NCI-H82 (cell line): Measurements from ENCODE around the gene LTBP1.

Experiments
- DNase-seq: peaks from one replicate; lab custom pipeline; 2025; lab: John Stamatoyannopoulos, UW

LTBP1 gene

GRCh38 chr2:33316328-33316727, 369.6 kb downstream of the LTBP1 start:
- DNase-seq: no peak

- no peak for DNase-seq
Observed at GRCh38 chr2:33317369-33318007, 370.7 kb downstream of the LTBP1 start.

GRCh38 chr2:33318456-33318855, 371.7 kb downstream of the LTBP1 start:
- DNase-seq: no peak

- no peak for DNase-seq
Observed at GRCh38 chr2:33320573-33320972, 373.8 kb downstream of the LTBP1 start.

- DNase-seq: no peak
Observed at GRCh38 chr2:33321236-33321771, 374.6 kb downstream of the LTBP1 start.

- peak; percentile 21 for DNase-seq
Observed at GRCh38 chr2:33321876-33322483, 375.2 kb downstream of the LTBP1 start.

GRCh38 chr2:33322612-33323011, 375.9 kb downstream of the LTBP1 start:
- peak; percentile 62 for DNase-seq

- DNase-seq: no peak
Observed at GRCh38 chr2:33323957-33324356, 377.2 kb downstream of the LTBP1 start.

GRCh38 chr2:33326100-33326499, 379.3 kb downstream of the LTBP1 start:
- DNase-seq: no peak

- DNase-seq: no peak
Observed at GRCh38 chr2:33333433-33333832, 386.7 kb downstream of the LTBP1 start.

- no peak for DNase-seq
Observed at GRCh38 chr2:33334083-33334482, 387.3 kb downstream of the LTBP1 start.

- no peak for DNase-seq
Observed at GRCh38 chr2:33335516-33335915, 388.8 kb downstream of the LTBP1 start.

GRCh38 chr2:33336036-33336625, 389.4 kb downstream of the LTBP1 start:
- DNase-seq: no peak

- no peak for DNase-seq
Observed at GRCh38 chr2:33337385-33337960, 390.7 kb downstream of the LTBP1 start.

- DNase-seq: no peak
Observed at GRCh38 chr2:33337981-33338380, 391.2 kb downstream of the LTBP1 start.

- DNase-seq: no peak
Observed at GRCh38 chr2:33339269-33339668, 392.5 kb downstream of the LTBP1 start.

GRCh38 chr2:33340280-33340679, 393.5 kb downstream of the LTBP1 start:
- DNase-seq: no peak

- no peak for DNase-seq
Observed at GRCh38 chr2:33342171-33342570, 395.4 kb downstream of the LTBP1 start.

GRCh38 chr2:33342705-33343104, 396.0 kb downstream of the LTBP1 start:
- DNase-seq: no peak

- DNase-seq: no peak
Observed at GRCh38 chr2:33343387-33343895, 396.7 kb downstream of the LTBP1 start.

- DNase-seq: no peak
Observed at GRCh38 chr2:33344230-33344629, 397.5 kb downstream of the LTBP1 start.

- no peak for DNase-seq
Observed at GRCh38 chr2:33347856-33348255, 401.1 kb downstream of the LTBP1 start.

GRCh38 chr2:33350632-33351031, 403.9 kb downstream of the LTBP1 start:
- no peak for DNase-seq
